Measurements from ENCODE around the gene SOX15.

- TF ChIP-seq CTCF (IDR thresholded peaks at IDR 0.05) (no peak), SIN3A (IDR thresholded peaks at IDR 0.05; ENCODE audit: borderline replicate concordance, insufficient read depth, low read depth, low read length) (no peak), TCF7L2 (IDR thresholded peaks at IDR 0.05; ENCODE audit: low read depth, low read length) (no peak), REST (IDR thresholded peaks at IDR 0.05; ENCODE audit: insufficient read depth in 1 of 2, low read depth in 2 of 2, low read length in 1 of 2) (no peak)
Measured at GRCh38 chr17:7591596-7591995, 1.7 kb upstream of the SOX15 start.
